AG04450 (cell line): ENCODE measurements around the gene VPS13D. TPM values are rescaled to one million over a fixed set of nuclear protein-coding genes. Genes with fewer than 3 reads are reported as not detected.

Experiments
- CTCF ChIA-PET: fragments of 300-600, 350-600 bp; formaldehyde crosslinking; extraction: SDS; loops from one replicate; lab custom pipeline; 2022; ENCODE audit warnings: antibody characterized with exemption, inconsistent platforms; lab: Charles Lee
- POLR2A ChIA-PET: fragments of 350-600 bp; formaldehyde crosslinking; extraction: SDS; loops from one replicate; lab custom pipeline; 2021; ENCODE audit warnings: antibody characterized with exemption, inconsistent platforms; lab: Yijun Ruan, JAX
- DNase-seq: peaks from one replicate; pipeline ENCODE4 v3.0.0-alpha.2; 2011; ENCODE audit warnings: low read depth, low spot score
- H3K27ac ChIP-seq: one replicate; pipeline ENCODE4 v1.5.1; 2012; ENCODE audit warnings: low read depth, low read length, control low read depth
- H3K27me3 ChIP-seq: one replicate; pipeline ENCODE4 v1.6.0; 2012; ENCODE audit warnings: low read length; ENCODE audit not compliant: control insufficient read depth, insufficient read depth
- H3K4me3 ChIP-seq: 2 replicates; pipeline ENCODE4 v1.5.1; 2011; ENCODE audit warnings: mild to moderate bottlenecking, low read depth, low read length, control low read depth
- H3K9me3 ChIP-seq: 2 replicates; pipeline ENCODE4 v1.5.1; 2012; ENCODE audit warnings: low read length; ENCODE audit not compliant: control insufficient read depth, insufficient read depth
- polyA plus RNA-seq: library from polyadenylated mRNA; depleted of rRNA; stranded (reverse); fragments of >200 nt; gene quantifications from 2 replicates; pipeline ENCODE4 v1.2.3, GENCODE V29; 2011
- TF ChIP-seq, protein P1 (sequence below): IDR thresholded peaks from 2 replicates; pipeline ENCODE4 v1.5.1; 2011; ENCODE audit warnings: low read depth, low read length, control low read depth, inconsistent platforms

The VPS13D gene
- polyA plus RNA-seq, 1 experiment = 18.3 TPM

DNA sequence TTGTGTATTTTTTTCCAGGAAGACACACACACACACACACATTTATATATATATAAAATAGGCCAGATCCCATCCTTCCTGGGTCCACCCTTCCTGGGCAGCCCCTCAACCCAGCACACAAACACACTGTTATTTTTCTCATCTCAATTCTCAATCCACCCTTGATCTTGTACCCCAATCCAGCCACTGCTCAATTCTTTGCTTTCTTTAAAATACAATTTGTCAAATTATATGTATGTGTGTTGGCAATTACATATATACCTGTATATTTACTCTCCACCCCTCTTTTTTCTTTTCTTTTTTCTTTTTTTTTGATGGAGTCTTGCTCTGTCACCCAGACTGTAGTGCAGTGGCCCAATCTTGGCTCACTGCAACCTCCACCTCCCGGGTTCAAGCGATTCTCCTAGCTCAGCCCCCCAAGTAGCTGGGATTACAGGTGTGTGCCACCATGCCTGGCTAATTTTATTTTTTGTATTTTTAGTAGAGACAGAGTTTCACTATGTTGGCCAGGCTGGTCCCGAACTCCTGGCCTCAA is 299.9 kb downstream of the VPS13D start:
- CTCF ChIA-PET = no interaction called here
- H3K27ac ChIP-seq = no peak overlapping the region
- DNase-seq = no peak
- POLR2A ChIA-PET = no interaction called here
- no peak overlapping the region for H3K4me3 ChIP-seq
- H3K9me3 ChIP-seq = no peaks in the 10 kb centered on the region; the same call in 1 of the 2 replicates
- no peaks in the 10 kb centered on the region for H3K27me3 ChIP-seq
- TF ChIP-seq, protein P1, sequence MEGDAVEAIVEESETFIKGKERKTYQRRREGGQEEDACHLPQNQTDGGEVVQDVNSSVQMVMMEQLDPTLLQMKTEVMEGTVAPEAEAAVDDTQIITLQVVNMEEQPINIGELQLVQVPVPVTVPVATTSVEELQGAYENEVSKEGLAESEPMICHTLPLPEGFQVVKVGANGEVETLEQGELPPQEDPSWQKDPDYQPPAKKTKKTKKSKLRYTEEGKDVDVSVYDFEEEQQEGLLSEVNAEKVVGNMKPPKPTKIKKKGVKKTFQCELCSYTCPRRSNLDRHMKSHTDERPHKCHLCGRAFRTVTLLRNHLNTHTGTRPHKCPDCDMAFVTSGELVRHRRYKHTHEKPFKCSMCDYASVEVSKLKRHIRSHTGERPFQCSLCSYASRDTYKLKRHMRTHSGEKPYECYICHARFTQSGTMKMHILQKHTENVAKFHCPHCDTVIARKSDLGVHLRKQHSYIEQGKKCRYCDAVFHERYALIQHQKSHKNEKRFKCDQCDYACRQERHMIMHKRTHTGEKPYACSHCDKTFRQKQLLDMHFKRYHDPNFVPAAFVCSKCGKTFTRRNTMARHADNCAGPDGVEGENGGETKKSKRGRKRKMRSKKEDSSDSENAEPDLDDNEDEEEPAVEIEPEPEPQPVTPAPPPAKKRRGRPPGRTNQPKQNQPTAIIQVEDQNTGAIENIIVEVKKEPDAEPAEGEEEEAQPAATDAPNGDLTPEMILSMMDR = no peak

DNA sequence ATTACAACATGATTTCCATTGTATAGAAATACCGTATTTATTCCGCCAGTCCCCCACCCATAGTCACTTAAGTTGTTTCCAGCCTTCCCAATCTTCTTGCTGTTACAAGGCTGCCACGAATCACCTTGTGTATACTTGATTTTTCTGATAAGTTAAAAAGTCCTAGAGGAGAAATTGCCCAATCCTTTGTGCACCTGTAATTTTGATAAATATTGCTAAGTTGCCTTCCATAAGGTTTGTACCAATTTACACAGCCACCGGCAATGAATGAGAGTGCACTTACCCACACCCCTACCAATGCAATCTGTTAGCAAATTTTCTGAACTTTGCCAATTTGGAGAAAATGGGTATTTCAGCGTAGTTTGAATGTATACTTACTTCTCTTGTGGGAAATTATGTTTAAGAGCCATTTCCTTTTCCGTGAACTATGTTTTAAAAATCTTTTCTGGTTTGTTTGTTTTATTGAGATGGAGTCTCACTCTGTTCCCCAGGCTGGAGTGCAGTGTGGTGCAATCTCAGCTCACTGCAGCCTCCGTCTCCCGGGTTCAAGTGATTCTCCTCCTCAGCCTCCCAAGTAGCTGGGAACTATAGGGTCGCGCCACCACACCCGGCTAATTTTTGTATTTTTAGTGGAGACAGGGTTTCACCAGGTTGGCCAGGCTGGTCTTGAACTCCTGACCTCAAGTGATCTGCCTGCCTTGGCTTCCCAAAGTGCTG is 300.8 kb downstream of the VPS13D start:
- TF ChIP-seq, protein P1 = no peak
- Histone ChIP-seq H3K27me3 (no peaks in the 10 kb centered on the region), H3K4me3 (no peak overlapping the region), H3K9me3 (no peaks in the 10 kb centered on the region; the same call in 1 of the 2 replicates), H3K27ac (no peak overlapping the region)
- DNase-seq = no peak
- POLR2A ChIA-PET = no interaction called here
- CTCF ChIA-PET = no interaction called here

GRCh38 chr1:12531179-12531499 is 301.3 kb downstream of the VPS13D start:
- TF ChIP-seq, protein P1 = no peak
- Histone ChIP-seq H3K27me3 (no peaks in the 10 kb centered on the region), H3K4me3 (no peak overlapping the region), H3K9me3 (no peaks in the 10 kb centered on the region; the same call in 1 of the 2 replicates), H3K27ac (no peak overlapping the region)
- CTCF ChIA-PET = no interaction called here
- no peak for DNase-seq
- POLR2A ChIA-PET = no interaction called here

DNA sequence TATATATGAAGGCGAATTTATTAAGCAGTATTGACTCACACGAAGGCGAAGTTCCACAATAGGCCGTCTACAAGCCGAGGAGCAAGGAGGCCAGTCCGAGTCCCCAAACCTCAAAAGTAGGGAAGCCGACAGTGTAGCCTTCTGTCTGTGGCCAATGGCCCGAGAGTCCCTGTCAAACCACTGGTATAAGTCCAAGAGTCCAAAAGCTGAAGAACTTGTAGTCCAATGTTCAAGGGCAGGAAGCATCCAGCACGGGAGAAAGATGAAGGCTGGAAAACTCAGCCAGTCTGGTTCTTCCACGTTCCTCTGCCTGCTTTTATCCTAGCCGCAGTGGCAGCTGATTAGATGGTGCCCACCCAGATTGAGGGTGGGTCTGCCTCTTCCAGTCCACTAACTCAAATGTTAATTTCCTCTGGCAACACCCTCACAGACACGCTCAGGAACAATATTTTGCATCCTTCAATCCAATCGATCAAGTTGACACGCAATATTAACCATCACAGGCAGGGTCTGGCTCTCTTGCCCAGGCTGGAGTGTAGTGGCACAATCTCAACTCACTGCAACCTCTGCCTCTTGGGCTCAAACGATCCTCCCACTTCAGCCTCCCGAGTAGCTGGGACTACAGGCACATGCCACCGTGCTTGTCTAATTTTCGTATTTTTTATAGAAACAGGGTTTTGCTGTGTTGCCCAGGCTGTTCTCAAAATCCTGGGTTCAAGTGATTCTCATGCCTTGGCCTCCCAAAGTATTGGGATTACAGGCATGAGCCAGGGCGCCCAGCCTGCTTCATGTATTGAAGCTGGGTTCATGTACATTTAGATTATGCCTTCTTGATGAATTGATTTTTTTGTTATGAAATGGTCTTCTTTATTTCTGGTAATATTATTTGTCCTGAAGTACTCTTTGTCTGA is 302.8 kb downstream of the VPS13D start:
- CTCF ChIA-PET = no interaction called here
- TF ChIP-seq, protein P1 = no peak

More for the DNA sequence above, 302.8 kb downstream of the VPS13D start:
- H3K27me3 ChIP-seq = no peaks in the 10 kb centered on the region
- POLR2A ChIA-PET = no interaction called here
- DNase-seq = no peak
- H3K9me3 ChIP-seq = no peaks in the 10 kb centered on the region; the same call in 1 of the 2 replicates
- H3K4me3 ChIP-seq = no peak overlapping the region
- no peak overlapping the region for H3K27ac ChIP-seq
